Thyroid gland (tissue), 4 donors: Measurements from ENCODE around the gene COA7. TPM values are rescaled to one million over a fixed set of nuclear protein-coding genes. Genes with fewer than 3 reads are reported as not detected.

ENCODE experiments used
- DNase-seq, 2 donors: peaks; one replicate each; pipeline ENCODE4 v3.0.0-alpha.2; 2019
- H3K27ac ChIP-seq, 3 donors: fragments of 200-600 bp; sonication (generic); 1 replicate in 2 of 3; 2 replicates in 1 of 3; pipeline ENCODE4 v1.5.1; 2016 to 2019; ENCODE audit warnings: mild to moderate bottlenecking in 1 of 3, moderate library complexity in 1 of 3
- H3K27me3 ChIP-seq: fragments of 200-600 bp; sonication (generic); one replicate; pipeline ENCODE4 v1.5.1; 2019
- H3K36me3 ChIP-seq, 2 donors: fragments of 200-600 bp; sonication (generic); one replicate each; pipeline ENCODE4 v1.5.1; 2016 to 2019
- H3K4me1 ChIP-seq, 2 donors: fragments of 200-600 bp; sonication (generic); one replicate each; pipeline ENCODE4 v1.5.1; 2017 to 2019
- H3K4me3 ChIP-seq, 3 donors: fragments of 200-600 bp; sonication (generic); replicated peaks in 1 of 3; 1 replicate in 2 of 3; 2 replicates in 1 of 3; pipeline ENCODE4 v1.5.1; 2016; ENCODE audit warnings: mild to moderate bottlenecking in 1 of 3
- H3K9me3 ChIP-seq: fragments of 200-600 bp; sonication (generic); one replicate; pipeline ENCODE4 v1.5.1; 2017
- CTCF ChIP-seq, 6 experiments: fragments of 200-600 bp in 3 of 6; fragments of 450-650 bp in 3 of 6; sonication (generic) in 3 of 6; IDR thresholded peaks; one replicate each; pipeline ENCODE4 v1.5.1; 2016 to 2019; ENCODE audit warnings: antibody characterized with exemption in 6 of 6, mild to moderate bottlenecking in 2 of 6, inconsistent platforms in 1 of 6, moderate library complexity in 1 of 6
- POLR2A ChIP-seq, 2 donors: fragments of 450-650 bp; IDR thresholded peaks; one replicate each; pipeline ENCODE4 v1.6.1; 2017; ENCODE audit warnings: antibody characterized with exemption in 2 of 2, mild to moderate bottlenecking in 2 of 2, moderate library complexity in 1 of 2
- WGBS, 2 donors: methylation state at CpG; one replicate each; pipeline ENCODE4 v1.1.5; 2017; 5-methylcytosine and 5-hydroxymethylcytosine counted together
- intact Hi-C: fragments of 100-400 bp; cut with DNase I; formaldehyde crosslinking; loops from one replicate; pipeline ENCODE4 v1.15.1; 2023
- total RNA-seq, 4 donors: library from RNA; depleted of rRNA; stranded (reverse); fragments of >200 nt; gene quantifications; one replicate each; pipeline ENCODE4 v1.2.3, GENCODE V29; 2016

COA7 gene
- total RNA-seq, 4 donors from 2014 or later = 10.6 to 14.7 (median 11.5) TPM

- intact Hi-C loops = no loop called here
- H3K27me3 ChIP-seq = no peaks in the 10 kb centered on the region
- no peak for DNase-seq
- no peaks in the 10 kb centered on the region for H3K36me3 ChIP-seq
- H3K4me3 ChIP-seq = no peak overlapping the region
- no peak for TF ChIP-seq CTCF (IDR thresholded peaks at IDR 0.05)
- TF ChIP-seq POLR2A (IDR thresholded peaks at IDR 0.05) = no peak
- no peaks in the 10 kb centered on the region for H3K9me3 ChIP-seq
- 82 to 91% methylated on average over 5 of the region's 5 CpGs for WGBS, 2 donors
- peaks cover 4 to 13% of the 10 kb centered on the region in 2 donors for H3K4me1 ChIP-seq
- no peak overlapping the region for H3K27ac ChIP-seq
Observed at GRCh38 chr1:52663716-52664115, 34.4 kb downstream of the COA7 start.

- H3K27ac ChIP-seq = peak overlapping the region in 2 of 3 donors; percentile 49 to 66
- no peak for TF ChIP-seq CTCF (IDR thresholded peaks at IDR 0.05)
- H3K4me1 ChIP-seq = peaks cover 4 to 20% of the 10 kb centered on the region in 2 donors
- H3K36me3 ChIP-seq = no peaks in the 10 kb centered on the region
- H3K4me3 ChIP-seq = no peak overlapping the region
- DNase-seq = peak; percentile 66 to 69
- intact Hi-C loops = no loop called here
- 22 to 23% methylated on average over 13 of the region's 13 CpGs for WGBS, 2 donors
- H3K27me3 ChIP-seq = no peaks in the 10 kb centered on the region
- no peaks in the 10 kb centered on the region for H3K9me3 ChIP-seq
Observed at GRCh38 chr1:52662645-52663313, 35.4 kb downstream of the COA7 start.

DNA sequence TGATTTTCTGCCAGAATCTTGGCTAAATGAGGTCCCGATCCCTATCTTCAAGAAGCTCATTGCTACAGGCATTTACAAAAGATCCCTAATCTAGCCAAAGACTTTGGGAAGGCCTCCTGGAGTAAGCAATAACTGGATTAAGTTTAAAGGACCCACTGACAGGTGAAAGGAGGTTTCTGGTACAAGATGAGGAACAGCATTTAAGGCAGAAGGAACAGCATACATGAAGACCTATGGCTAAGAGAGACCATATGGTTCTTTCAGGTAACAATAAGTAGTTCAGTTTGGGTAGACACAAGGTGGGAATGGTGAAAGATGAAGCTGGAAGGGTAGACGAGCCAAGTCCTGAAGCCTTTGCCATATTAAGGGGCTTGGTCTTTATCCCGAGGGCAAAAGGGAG lies 37.3 kb downstream of the COA7 start:
- TF ChIP-seq CTCF (IDR thresholded peaks at IDR 0.05) (no peak), POLR2A (IDR thresholded peaks at IDR 0.05) (no peak)
- H3K36me3 ChIP-seq = no peaks in the 10 kb centered on the region
- peaks cover 4 to 20% of the 10 kb centered on the region in 2 donors for H3K4me1 ChIP-seq
- H3K27ac ChIP-seq = no peak overlapping the region
- no peaks in the 10 kb centered on the region for H3K27me3 ChIP-seq
- no peaks in the 10 kb centered on the region for H3K9me3 ChIP-seq
- WGBS, 2 donors = 61 to 95% methylated on average over 3 of the region's 3 CpGs
- intact Hi-C loops = no loop called here
- no peak overlapping the region for H3K4me3 ChIP-seq
- DNase-seq = no peak

DNA sequence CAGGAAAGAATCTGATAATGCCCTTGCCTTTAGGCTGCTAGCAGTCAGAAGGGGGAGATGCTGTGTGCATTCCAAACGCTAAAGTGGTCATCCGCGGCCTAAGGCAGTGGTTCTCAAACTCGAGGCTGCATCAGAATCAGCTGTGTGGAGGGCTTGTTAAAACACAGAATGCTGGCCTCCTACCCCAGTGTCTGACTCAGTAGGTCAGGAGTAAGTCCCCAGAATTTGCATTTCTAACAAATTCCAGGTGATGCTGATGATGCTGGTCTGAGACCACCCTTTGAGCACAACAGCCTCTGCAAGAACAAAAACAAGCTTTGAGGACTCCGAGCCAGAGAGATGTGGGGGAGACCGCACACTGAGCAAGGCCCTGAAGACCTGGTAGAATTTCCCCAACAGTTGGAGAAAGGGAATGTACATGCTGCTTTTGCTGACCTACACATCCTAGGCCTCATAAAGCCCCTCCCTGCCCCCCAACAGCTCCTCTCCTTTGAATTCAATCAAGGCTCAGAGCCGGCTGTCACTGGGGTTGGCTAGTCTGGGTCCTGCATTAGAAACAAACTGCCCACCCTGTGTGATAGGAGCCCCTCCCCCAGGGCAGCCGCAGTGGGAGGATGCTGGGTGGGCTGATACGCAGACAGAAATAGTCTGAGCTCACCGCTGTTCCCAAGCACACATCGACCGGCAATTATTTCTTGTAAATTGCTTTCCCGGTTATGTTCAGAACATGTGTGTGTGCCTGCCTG lies 38.1 kb downstream of the COA7 start:
- peak overlapping the region in 1 of 3 donors; percentile 57 for H3K27ac ChIP-seq
- intact Hi-C loops = no loop called here
- H3K36me3 ChIP-seq = no peaks in the 10 kb centered on the region
- peaks cover 4 to 20% of the 10 kb centered on the region in 2 donors for H3K4me1 ChIP-seq
- H3K27me3 ChIP-seq = no peaks in the 10 kb centered on the region
- WGBS, 2 donors = 74% methylated on average over 12 to 13 of the region's 13 CpGs
- no peak for DNase-seq
- TF ChIP-seq CTCF (IDR thresholded peaks at IDR 0.05) (no peak), POLR2A (IDR thresholded peaks at IDR 0.05) (no peak)
- no peaks in the 10 kb centered on the region for H3K9me3 ChIP-seq
- H3K4me3 ChIP-seq = no peak overlapping the region

DNA sequence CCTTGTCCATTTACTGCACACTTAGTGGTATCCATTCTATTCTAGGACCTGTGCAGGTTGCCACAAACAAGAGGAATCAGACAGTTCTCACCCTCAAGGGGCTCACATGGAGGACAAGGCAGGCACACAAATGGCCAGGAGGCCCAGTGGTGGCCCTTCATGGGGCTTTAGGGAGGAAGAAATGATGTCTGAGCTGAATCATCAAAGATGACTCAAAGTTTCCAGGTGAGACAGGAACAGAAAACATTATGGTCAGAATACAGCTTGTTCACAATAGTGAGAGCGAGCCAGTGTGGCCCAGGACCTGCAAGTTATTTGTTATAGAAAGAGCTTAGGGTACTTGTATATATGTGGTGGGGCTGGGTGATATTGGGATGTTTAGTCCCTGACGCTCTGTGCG lies 38.8 kb downstream of the COA7 start:
- Histone ChIP-seq H3K36me3 (no peaks in the 10 kb centered on the region), H3K27me3 (no peaks in the 10 kb centered on the region), H3K9me3 (no peaks in the 10 kb centered on the region), H3K4me1 (peaks cover 4 to 20% of the 10 kb centered on the region in 2 donors), H3K4me3 (no peak overlapping the region), H3K27ac (peak overlapping the region in 2 of 3 donors; percentile 48 to 57)
- no peak for TF ChIP-seq CTCF (IDR thresholded peaks at IDR 0.05)
- no peak for TF ChIP-seq POLR2A (IDR thresholded peaks at IDR 0.05)
- intact Hi-C loops = no loop called here
- 96% methylated on average over 3 of the region's 3 CpGs for WGBS, 2 donors
- no peak for DNase-seq
